ENCODE results near the gene MEA1.
"Not testable (repeated sequence)": the region's sequence is repeated elsewhere in the genome, so short reads cannot be mapped to it uniquely, and the experiment has no call there.

The MEA1 gene

DNA sequence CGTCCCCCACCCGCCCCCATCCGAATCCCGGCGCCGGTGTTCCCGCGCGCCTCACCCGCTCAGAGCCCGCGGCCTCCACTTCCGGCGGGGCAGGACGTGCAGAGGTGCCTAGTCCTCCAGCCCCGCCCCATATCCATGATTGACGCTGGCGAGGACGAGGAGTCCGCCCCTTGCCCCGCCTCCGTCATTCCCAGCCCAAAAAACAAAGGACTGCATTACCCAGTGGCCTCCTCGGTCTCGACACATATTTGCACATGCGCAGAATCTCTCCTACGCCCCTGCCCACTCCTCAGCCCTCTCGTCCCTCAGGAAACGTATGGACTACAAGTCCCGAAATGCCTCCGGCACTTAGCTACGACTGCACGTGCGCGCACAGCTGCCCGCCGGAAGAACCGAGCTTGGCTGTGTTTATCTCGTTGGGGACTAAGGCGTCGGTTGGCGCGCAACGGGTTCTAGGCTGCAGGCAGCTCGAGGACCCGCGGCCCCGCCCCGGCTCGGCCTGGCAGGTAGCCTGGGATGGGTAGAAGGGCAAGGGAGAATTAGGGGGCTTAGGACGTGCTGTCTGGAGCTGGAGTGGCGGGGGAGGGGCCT lies at the start of gene MEA1, which contains the start of gene KLHDC3:
Gene MEA1, minus strand, starts transcription at position 104 of the 591 bp plus-strand sequence. CDS start 133 bp downstream, outside the sequence.
Gene KLHDC3, plus strand, starts transcription at position 407 of the 591 bp plus-strand sequence. CDS start 2,944 bp downstream, outside the sequence.
- peak; percentile 95 for DNase-seq

DNA sequence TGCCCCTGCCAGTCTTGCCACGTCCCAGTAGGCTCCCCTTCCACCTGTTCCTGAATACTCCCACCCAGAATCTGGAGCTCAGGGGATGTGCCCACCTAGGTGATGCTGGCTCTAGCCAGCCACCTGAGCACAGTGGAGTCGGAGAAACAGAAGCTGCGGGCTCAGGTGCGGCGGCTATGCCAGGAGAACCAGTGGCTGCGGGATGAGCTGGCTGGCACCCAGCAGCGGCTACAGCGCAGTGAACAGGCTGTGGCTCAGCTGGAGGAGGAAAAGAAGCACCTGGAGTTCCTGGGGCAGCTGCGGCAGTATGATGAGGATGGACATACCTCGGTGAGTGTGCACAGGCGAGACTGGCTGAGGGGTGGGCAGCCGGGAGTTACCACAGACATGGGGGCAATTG lies 49.1 kb upstream of the MEA1 start:
- DNase-seq, result no peak

DNA sequence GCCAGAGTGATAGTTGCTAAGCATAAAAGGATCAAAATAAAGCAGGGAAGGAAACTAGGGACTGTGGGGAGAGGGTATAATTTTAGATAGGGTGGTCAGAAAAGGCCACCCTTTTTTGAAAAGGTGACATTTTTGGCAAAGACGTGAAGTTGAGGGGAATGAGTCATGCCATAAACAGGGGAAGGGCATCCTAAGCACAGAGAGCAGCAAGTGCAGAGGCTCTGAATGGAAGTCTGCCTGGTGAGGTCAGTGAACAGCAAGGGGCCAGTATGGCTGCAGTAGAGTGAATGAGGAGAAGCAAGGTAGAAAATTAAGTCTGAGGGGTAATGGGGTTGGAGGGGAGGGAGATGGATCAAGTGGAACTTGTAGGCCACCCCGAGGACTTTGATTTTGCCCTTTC lies 48.1 kb upstream of the MEA1 start:
- DNase-seq, result no peak

DNA sequence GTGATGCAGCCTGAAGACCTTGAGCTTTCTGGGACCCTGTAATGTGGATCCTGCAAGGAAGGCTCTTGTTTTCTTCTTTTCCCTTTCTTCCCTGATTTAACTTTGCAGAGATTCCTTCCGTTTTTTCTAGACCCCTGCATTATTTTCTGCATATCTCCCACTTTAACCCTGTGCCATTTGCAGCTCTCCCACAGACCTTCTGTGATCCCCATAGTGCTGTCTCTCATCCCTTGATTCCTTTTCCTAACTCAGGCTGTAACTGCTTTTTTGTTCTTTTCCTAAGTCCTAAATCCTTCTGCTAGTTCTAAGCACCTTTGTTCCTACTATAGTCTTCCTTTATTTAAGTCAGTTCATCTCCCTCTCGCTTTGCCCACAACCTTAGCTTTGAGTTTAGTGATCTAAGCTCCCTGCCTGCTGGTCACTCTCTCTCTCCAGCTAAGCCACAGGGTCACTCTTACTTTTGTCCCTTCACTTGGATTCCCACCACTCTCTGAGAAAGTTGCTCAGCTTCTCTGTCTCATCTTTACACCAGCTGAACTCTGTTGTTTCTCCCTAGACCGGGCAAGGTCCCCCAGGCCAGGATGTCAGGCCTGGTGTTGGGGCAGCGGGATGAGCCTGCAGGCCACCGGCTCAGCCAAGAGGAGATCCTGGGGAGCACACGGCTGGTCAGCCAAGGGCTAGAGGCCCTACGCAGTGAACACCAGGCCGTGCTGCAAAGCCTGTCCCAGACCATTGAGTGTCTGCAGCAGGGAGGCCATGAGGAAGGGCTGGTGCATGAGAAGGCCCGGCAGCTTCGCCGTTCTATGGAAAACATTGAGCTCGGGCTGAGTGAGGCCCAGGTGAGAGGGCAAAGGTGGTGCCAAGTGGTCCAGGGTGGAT lies 47.2 kb upstream of the MEA1 start:
- DNase-seq, result no peak

DNA sequence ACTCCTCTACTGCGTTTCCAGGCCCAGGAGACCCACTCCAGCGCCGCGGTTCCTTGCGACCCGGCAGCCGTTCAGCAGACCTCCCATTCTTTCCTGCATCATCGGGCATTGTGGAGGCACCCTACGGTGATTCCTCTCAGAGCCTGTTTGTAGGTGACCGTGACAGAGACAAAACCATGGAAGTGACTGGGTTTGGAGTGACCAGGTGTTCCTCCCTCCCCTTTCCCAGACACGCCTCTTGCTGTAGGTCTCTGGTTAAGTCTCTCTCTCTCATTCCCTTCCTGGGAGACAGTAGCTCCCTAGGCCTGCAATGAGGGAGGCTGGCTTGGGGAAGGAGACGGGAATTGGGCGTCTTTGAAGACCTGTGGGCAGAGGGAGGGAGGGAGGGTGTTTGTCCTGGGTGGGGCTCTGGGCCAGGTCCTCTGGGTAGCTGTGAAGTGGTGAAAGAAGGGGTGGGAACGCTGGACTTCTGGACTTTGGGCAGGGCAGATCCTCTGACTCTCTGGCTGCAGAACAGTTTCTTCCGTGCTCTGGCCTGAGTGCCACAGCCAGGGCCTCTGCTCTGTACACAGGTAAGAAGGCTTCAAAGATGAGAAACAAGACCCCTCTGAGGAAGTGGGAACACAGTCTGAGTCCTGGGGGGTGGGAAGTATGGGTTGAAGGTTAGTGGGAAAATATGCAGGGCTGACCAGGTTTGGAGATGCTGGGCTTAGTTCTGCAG lies 46.4 kb upstream of the MEA1 start:
- no peak for DNase-seq

DNA sequence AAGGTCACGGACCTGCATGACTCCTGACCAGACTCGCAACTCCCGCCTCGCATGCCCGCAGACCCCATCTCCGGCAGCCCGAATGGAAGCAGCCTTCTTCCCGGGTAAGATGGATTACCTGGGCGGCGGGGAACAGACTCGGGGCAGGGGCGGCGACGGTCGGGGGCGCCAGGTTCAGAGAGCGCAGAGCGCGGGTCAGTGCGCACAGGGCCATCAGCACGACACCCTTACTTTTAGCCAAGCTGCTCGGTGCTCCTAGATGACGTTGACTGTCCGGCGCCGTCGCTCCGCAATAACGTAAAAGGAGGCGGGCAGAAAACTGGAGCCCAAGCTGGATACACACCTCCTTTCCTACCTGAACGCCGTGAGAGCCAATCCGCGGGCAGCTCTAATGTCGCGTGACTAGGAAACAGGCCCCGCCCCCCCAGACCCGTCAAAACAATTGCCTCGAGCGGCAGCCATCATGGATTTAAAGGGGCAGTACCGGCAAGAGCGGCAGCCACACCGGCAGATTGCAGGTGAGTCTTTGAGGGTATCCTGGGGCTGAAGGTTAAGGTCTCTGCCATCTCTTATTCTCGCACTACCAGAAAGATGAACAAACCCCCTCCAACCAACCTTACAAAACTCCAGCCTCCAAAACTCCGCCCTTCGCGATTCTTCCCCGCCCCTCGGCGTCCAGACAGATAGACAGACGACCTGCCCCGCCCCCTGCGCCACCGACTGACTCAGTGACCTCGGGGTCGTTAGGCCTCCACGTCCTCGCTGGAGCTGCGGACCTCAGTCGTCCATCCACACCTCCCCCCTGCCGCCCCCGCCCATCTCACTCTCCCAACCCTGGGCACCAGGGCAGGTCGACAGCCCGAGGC lies 45.7 kb upstream of the MEA1 start, which contains the start of the genes KLC4 and MRPL2:
Gene KLC4, plus strand, starts transcription at position 464 of the 866 bp plus-strand sequence. CDS start 1,705 bp downstream, outside the sequence.
Gene MRPL2, minus strand, starts transcription at position 267 of the 866 bp plus-strand sequence. Its CDS starts 53 bp downstream, at position 214.
- DNase-seq, result peak; percentile 95

DNA sequence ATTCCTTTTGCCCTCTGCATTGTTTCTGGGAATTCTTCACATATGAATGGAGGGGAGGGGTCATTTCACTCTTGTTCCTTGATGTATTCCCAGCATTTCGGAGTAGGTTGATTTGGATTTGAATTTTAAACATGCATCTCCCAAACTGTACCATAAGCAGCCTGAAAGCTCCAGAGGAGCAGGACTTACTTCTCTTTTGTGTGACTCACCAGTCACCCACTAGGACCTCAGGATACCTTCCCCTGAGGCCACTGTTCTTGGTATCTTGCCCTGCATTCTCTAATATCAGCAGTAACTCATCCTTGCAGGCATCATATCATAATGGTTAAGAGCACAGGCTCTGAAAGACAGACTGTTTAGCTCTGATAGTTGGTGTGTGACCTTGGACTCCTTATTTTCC lies 44.8 kb upstream of the MEA1 start:
- DNase-seq, result no peak

DNA sequence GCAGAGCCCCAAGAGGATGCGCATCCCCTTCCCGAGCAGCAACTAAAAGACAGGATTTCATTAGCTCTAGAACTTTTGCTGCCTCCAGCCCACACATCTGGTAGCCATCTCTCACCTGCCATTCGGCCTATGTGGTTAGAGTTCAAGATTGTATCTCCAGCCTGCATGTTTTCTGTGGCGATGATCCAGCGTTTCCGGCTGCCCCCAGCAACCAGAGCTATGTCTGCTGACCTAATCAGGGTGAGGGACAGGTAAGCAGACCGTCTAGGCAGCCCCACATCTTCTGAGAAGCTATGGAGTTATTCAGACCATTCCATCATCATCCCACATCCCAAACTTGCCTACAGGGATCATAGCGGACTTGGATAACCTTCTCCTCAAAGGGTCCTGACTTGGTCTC lies 42.2 kb upstream of the MEA1 start:
- DNase-seq, result no peak

DNA sequence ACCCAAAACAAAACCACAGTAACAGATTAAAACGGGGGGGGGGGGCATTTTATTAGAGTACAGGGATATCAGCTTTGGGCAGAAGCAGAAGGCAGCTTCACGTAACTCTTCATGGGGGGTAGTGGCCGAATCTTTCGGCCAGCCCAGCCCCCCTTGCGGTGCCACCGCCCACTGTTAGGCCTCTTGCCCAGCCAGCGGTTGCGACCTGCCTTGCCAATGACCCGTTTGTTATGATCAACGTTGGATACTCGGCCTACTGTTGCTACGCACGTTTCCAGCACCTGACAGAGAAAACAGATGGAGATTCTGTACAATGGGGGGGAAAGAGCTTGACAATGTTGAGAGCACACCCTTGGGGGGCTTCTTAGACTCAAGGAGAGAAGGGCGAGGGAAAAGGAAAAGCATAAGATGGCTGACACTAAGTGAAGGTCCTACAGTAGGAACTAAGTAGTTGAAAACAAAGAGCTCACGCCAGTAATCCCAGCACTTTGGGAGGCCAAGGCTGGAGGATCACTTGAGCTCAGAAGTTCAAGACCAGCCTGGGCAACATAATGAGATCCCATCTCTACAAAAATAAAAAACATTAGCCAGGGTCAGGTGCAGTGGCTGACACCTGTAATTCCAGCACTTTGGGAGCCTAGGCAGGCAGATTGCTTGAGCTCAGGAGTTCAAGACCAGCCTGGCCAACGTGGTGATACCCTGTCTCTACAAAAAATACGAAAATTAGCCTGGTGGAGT lies 40.6 kb upstream of the MEA1 start:
- DNase-seq, result no peak

DNA sequence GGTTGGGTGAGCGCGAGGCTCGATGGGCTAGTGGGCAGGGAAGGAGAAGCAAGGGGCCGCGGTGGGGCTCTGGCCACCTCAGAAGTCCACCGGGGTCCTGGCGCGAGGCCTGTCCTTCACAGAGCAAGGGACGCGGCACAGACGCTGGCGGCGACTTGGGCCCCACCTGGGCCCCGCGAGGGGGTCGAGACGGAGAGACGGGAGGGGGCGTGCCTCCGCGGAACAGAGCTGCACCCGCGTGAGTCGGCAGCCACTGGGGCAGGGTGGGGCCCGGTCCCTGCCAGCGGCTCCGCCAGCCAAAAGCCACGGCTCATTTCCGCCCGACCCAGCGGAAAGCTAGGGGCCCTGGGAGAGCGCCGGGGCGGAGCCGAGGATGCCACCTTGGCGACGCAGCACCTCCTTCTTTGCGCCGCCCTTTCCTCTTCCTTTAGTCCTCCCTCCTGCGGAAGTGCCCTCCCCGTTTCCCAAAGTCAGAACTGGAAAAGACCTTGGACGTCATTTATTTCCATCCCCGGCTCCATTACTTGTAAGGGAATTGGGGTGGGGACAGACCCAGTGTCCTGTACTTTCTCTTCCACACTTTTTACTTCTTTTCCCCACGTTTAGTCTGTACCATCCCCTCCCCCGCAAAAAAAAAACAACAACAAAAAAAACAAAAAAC lies 39.9 kb upstream of the MEA1 start, which contains the start of gene CUL7:
Gene CUL7, minus strand, starts transcription at position 307 of the 661 bp plus-strand sequence. CDS start 1,063 bp downstream, outside the sequence.
- peak; percentile 99 for DNase-seq

DNA sequence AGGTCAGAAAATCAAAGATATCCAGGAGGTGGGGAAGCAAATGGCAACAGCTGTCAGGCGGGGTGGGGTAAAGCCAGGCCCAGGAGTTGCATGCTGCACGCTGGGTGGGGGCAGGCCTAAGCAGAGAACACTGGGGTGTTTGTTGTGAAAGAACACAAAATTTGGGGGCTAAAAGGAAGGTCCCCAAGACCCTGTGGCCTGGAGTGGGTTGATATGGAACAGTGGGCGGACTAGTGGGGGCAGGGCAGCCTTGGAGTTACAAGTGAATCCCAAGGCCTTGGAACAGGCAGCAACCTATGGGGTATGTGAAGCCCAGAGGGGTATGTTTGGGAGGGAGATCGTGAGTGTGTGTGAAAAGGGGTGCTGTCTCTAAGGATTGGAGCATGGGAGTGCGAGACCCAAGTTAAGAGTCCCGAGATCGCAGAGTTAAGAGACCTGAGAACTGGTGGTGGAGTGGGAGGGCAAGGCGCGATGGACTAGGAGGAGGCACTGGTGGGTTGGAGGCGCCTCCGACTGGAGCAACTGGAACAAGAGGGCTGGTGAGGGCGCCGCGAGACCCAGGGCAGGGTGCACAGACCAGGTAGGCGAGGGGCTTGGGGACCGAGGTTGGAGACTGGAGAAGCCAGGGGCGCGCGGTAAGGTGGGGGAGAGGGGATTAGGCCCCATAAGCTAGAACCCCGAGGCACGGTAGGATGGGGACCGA lies 39.2 kb upstream of the MEA1 start:
- no peak for DNase-seq

DNA sequence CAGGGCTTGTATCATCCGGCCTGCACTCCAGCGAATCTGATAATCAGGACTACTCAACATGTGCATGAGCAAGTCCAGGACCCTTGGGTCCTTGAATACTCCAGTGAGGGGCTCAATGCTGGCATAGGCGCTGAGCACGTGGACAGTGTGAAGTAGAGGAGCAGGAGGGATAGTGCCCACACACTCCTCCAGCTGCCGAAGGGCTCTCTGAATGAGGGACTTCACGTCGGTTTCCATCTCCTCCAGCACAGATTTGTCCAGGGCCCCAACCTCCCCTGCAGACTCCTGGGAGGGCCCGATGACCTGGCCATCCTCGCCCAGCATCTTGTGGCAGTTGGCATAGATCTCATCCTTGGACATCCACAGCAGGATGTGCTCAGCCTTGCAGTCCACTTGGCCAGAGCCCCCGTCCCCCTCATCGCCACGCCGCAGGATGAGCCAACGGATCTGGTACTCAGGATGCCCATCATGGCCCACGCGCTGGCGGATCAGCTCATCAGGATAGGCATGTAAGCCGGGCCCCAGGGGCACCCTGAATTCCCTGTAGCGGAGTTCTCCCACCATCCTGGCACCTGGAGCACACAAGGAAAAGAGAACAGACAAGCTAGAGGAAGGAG lies 38.6 kb upstream of the MEA1 start:
- DNase-seq, result no peak

DNA sequence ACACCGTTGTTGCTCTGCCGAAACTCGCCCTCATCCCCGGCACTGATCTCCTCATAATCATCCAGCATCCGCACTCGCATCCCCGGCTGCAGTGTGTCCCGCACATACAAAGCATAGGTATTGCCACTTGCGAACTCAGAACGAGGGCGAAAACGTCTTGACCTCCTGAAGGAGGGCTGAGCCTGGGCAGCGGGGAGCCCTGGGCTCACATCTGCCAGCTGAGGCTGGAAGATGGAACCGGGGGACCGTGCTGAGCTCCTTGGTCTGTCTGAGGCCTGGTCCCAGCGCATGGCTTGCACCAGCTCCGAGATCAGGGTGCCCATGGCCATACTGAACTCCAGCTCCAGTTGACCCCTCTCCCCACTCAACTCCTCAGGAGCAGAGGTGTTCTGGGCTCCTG lies 37.2 kb upstream of the MEA1 start:
- no peak for DNase-seq

DNA sequence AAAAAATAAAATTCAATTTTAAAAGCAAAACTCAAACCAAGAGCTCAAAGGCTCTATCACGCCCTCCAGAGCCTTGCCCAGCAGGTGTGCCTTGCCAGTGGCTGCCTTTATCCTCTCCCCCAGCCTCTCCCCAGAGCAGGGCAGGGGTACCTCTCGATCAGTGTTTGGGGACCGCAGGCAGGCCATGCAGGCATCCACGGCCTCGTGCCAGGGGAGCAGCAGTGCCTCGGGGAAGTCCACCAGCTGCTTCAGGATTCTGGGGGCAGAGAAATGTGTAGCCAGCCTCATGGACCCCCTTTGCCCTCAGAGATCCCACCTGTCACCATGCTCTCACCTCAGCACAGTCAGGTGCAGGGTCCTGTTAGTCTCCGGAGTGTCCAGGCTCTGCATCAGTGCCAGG lies 34.3 kb upstream of the MEA1 start:
- no peak for DNase-seq

DNA sequence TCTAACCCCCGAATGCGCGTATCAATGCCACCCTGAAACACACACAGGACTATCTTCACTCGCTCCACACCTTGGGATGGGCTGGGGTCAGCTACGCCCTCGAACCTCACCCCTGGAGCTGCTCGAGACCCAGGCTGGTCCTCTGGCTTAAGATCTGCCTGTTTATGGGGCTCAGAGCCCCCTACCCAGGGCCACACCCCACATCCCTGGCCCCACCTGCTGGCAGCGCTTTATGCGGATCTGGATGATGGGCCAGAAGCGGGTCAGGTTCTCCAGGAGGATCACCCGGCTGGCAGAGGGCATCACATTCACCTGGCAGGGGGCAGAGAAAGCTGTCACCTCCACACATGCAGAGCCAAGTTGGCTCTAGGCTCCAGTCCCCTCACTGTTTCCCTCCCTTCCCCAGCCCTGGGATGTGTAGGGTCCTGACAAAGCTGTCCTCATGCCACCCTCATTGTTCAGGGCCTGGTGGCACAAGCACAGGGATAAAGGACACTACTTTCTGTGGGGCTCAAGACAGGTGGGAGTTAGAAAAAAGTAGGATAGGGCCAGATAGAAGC lies 31.7 kb upstream of the MEA1 start:
- DNase-seq, result no peak

DNA sequence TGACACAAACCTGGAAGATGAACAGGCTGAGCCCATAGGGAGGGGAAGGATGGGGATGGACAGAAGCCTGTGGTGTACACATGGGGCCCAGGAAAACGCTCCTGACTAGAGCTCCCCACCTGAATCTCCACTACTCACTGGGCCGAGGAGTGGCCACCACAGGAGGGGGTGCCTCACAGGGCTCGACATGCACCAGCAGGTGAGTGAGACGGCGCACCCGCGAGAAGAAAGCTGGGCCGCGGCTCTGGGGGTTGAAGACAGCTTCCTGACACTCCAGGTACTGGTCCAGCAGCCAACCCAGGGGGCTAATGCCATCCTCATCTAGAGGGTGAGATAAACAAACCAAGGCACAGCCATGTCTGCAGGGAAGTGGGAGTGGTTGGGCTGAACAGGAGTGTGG lies 29.6 kb upstream of the MEA1 start:
- no peak for DNase-seq

DNA sequence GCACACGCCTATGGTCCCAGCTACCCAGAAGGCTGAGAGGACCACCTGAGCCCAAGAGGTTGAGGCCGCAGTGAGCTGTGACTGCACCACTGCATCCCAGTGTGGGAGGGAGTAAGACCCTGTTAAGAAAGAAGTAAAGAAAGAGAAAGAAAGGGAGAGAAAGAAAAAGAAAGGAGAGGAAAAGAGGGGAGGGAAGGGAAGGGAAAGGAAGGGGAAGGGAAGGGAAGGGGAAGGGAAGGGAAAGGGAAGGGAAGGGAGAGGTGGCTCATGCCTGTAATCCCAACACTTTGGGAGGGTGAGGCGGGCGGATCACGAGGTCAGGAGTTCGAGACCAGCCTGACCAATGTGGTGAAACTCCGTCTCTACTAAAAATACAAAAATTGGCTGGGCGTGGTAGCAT lies 27.7 kb upstream of the MEA1 start:
- DNase-seq, result not testable (repeated sequence)

DNA sequence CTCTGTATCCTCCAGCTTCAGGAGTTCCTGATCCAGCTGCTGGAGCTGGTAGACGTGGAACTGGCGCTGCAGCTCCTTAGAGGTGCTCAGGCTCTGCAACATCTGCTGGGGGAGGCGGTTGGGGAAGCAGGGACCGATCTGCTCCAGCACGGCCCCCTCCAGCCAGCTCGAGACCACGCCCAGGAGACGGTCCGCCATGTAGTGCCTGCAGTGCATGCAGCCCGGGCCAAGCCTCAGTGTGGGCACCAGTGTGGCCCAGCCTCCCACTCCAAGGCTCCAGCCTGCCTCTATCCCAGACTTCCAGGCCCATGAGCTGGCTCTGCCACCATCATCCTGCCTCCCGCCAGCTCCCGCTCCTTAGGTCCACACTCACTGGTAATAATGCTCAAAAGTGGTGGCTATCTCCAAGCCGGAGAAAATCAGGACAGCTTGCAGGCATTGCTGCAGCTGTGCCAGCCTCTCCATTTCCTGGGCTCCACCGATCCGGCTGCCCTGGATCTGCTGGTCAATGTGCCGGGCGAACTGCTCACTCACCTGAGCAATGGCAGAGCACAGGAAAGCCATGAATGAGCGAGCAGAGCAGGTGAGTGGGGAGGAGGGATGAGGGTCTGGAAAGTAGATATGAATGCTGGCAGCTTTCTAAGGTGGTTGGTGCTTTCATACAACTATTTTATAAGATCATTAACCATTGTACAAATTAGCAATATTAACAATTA lies 27.0 kb upstream of the MEA1 start:
- DNase-seq, result no peak

DNA sequence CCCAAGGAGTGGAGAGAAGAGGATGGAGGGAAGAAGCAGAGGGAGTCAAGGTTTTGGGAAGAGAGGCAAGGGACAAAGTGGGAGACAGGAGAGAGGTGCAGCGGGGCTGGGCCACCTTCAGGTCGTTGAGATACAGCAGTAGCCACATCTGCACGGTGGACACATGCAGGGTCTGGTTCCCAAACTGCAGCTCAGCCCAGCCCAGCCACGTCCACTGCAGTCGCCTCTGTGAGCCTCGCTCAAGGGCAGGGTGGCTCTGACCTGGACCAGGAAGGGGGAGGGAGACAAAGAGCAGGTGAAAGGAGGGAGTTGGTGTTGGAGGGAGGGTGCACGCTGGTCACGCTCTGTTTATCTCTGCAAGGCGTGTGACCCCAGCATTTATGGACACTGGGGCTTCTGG lies 25.0 kb upstream of the MEA1 start:
- no peak for DNase-seq
